Muscle layer of colon (tissue), 2 donors: ENCODE results near the gene DHPS.
A peak's percentile ranks its signal among the peaks of the same experiment; 100 is the strongest.
"Not testable (repeated sequence)": the region's sequence is repeated elsewhere in the genome, so short reads cannot be mapped to it uniquely, and the experiment has no call there.

Experiments
- H3K27ac ChIP-seq: one replicate; pipeline ENCODE4 v1.7.0; 2013; ENCODE audit warnings: low read depth, mild to moderate bottlenecking, low read length, moderate library complexity
- H3K27me3 ChIP-seq, 2 donors: one replicate each; pipeline ENCODE4 v1.7.0; 2013; ENCODE audit warnings: low read length in 2 of 2, mild to moderate bottlenecking in 2 of 2; ENCODE audit not compliant: insufficient read depth in 2 of 2, control insufficient read depth in 1 of 2
- H3K36me3 ChIP-seq: one replicate; pipeline ENCODE4 v1.7.0; 2013; ENCODE audit warnings: mild to moderate bottlenecking, low read length; ENCODE audit not compliant: insufficient read depth
- H3K4me1 ChIP-seq: one replicate; pipeline ENCODE4 v1.7.0; 2013; ENCODE audit warnings: mild to moderate bottlenecking, low read length; ENCODE audit not compliant: insufficient read depth
- H3K4me3 ChIP-seq, 2 donors: one replicate each; pipeline ENCODE4 v1.7.0; 2013; ENCODE audit warnings: low read length in 2 of 2, low read depth in 1 of 2, mild to moderate bottlenecking in 1 of 2, moderate library complexity in 1 of 2
- H3K9ac ChIP-seq: one replicate; pipeline ENCODE4 v1.7.0; 2013; ENCODE audit warnings: low read length
- H3K9me3 ChIP-seq: one replicate; pipeline ENCODE4 v1.7.0; 2013; ENCODE audit warnings: mild to moderate bottlenecking, low read length
- donor health status: abdominal sarcoma.
- donor health status: Adenocarcinoma of cecum.

DHPS gene

DNA sequence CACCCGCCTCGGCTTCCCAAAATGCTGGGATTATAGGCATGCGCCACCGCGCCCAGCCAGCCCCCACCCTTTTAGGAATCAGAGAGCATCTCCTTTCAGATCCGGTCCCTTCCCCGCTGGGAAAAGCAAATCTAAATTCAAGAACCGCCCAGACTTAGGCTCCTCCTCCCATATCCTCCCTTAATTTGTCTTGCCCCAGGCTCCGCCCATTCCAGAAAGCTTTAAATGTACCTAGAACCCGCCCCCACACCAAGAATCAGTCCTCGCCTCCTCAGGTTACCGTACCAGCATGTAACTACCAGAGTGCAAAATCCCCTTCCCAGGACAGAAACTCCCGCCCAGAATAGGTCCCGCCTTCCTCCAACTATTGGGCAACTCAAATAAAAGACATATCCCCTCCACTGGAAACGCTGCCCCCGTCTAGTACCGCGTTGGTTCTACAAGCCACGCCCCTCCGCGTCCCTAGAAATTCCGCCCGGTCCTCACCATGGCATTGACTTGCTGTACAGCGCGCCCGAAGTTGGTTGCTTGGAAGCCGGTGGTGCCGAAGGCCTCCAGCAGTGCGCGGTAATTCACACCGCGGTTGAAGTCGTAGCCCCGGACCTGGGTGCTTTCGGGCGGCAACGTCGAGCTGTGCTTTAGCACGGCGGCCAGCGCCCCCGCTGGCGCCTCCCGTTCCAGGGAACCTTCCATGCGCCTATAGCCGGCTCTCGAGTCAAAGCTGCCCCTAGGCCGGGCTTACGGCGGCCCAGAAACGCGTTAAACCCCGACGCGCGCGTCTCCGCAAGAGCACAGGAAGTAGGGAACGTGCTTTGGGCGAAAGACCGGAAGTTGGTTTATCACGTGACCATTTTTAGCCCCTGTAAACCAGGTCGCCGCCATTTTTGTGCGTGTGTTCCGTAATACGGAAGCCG, at the start of gene DHPS:
TSS of gene DHPS (minus strand) at position 807 of the 914 bp plus-strand sequence. CDS start at position 693, 114 bp downstream.
- no peaks in the 10 kb centered on the region for H3K9me3 ChIP-seq

GRCh38 chr19:12731337-12731736, 49.7 kb upstream of the DHPS start:
- no peak overlapping the region for H3K9ac ChIP-seq
- no peaks in the 10 kb centered on the region for H3K9me3 ChIP-seq
- no peak overlapping the region for H3K27ac ChIP-seq
- H3K4me1 ChIP-seq, result peaks cover 24% of the 10 kb centered on the region
- no peaks in the 10 kb centered on the region for H3K27me3 ChIP-seq
- H3K4me3 ChIP-seq, result no peak overlapping the region
- H3K36me3 ChIP-seq, result peaks cover 23% of the 10 kb centered on the region

More for the DNA sequence above, at the start of gene DHPS:
- Histone ChIP-seq H3K36me3 (peaks cover 38% of the 10 kb centered on the region), H3K4me1 (peaks cover 9% of the 10 kb centered on the region), H3K27me3 (no peaks in the 10 kb centered on the region), H3K9ac (peak within 1 kb of the TSS; percentile 69), H3K4me3 (peak within 1 kb of the TSS; percentile 78 to 94), H3K27ac (peak within 1 kb of the TSS; percentile 77)

- peaks cover 23% of the 10 kb centered on the region for H3K36me3 ChIP-seq
- H3K4me1 ChIP-seq, result peaks cover 24% of the 10 kb centered on the region
- H3K27ac ChIP-seq, result no peak overlapping the region
- no peaks in the 10 kb centered on the region for H3K9me3 ChIP-seq
- no peak overlapping the region for H3K9ac ChIP-seq
- no peaks in the 10 kb centered on the region for H3K27me3 ChIP-seq
- no peak overlapping the region for H3K4me3 ChIP-seq
These were observed 48.4 kb upstream of the DHPS start for GRCh38 chr19:12730064-12730463.

DNA sequence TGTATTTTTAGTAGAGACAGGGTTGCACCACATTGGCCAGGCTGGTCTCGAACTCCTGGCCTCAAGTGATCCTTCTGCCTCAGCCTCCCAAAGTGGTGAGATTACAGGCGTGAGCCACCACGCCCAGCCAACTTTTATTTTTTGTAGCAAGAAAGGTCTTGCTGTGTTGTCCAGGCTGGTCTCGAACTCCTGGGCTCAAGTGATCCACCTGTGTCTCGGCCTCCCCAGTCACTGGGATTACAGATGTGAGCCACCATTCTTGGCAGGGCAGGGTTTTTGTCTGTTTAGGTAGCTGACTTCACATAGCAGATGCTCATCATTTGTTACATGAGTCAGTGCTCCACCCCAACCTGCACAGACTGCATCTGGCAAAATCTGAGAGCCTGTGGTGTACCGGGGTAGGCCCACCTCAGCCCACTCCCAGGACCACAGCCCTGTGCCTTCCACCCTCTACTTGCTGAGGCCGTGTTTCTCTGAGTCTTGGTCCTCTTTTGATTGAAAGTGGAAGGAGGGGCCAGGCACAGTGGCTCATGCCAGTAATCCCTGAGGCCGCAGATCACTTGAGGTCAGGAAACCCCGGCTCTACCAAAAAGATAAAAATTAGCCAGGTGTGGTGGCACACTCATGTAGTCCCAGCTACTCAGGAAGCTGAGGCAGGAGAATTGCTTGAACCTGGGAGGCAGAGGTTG, 46.2 kb upstream of the DHPS start:
- H3K36me3 ChIP-seq, result peaks cover 23% of the 10 kb centered on the region
- H3K4me1 ChIP-seq, result peaks cover 29% of the 10 kb centered on the region

DNA sequence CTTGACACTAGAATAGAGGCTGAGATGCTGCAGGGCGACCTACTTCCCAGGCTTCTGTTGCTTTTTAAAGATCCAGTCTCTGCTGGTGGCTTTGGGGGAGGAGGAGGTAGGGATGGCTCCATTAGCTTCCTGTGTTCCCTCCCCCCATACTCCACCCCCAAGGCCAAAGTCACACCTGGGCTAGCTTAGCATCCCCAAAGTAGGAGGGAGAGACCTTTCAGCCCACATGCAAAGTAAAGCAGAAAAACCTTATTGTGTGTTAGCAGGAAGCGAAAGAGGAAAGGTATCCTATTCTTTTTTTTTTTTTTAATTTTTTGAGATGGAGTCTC, 45.3 kb upstream of the DHPS start:
- H3K27ac ChIP-seq, result no peak overlapping the region
- H3K4me3 ChIP-seq, result no peak overlapping the region
- no peaks in the 10 kb centered on the region for H3K27me3 ChIP-seq
- H3K4me1 ChIP-seq, result peaks cover 22% of the 10 kb centered on the region
- no peaks in the 10 kb centered on the region for H3K9me3 ChIP-seq
- no peak overlapping the region for H3K9ac ChIP-seq
- peaks cover 23% of the 10 kb centered on the region for H3K36me3 ChIP-seq

More for the DNA sequence above, 46.2 kb upstream of the DHPS start:
- Histone ChIP-seq H3K9me3 (no peaks in the 10 kb centered on the region), H3K4me3 (no peak overlapping the region), H3K27ac (no peak overlapping the region), H3K9ac (no peak overlapping the region), H3K27me3 (no peaks in the 10 kb centered on the region)

- peaks cover 18% of the 10 kb centered on the region for H3K4me1 ChIP-seq
- not testable (repeated sequence) for H3K9ac ChIP-seq, H3K27me3 ChIP-seq, H3K4me3 ChIP-seq, H3K9me3 ChIP-seq, H3K27ac ChIP-seq
- H3K36me3 ChIP-seq, result peaks cover 18% of the 10 kb centered on the region
These were observed 43.9 kb upstream of the DHPS start for GRCh38 chr19:12725612-12726011.

DNA sequence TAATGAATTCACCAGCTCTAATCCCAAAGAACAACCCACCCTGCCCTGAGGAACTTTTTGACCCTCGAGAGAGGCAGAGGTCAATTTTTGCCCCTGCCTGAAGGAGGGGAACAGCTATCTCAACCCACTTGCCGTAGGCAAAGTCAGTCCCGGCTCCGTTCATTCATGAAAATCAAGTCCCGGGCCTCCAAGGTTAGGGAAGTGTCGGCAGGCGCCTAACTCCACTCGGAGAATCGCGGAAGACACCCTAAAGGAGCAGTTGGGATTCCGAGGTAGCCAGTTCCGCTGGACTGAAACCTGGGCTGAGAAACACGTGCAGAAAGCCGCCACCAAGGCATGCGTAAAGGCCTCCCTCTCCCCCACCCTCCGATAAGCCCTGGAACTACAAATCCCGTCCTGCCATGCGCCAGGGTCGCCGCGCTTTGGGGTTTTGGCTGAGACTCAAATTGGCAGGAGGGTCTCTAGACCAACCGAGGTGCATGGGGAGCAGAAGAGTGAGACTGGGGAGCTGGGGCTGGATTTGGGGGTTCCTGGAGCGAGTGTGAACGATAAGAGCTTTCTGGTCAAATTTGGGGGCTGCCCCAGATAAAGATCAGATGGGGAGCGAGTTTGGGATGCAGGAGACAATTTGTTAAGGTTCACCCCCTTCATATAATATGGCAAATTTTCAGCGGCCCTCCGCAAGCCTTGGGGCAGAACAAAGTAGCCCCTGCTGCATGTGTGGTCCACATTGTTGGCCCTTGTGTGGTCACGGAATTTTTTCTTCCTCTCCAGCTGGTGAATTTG, 42.2 kb upstream of the DHPS start, which contains the start of gene TNPO2:
TSS of gene TNPO2 (minus strand) at position 292 of the 786 bp plus-strand sequence. CDS start 2,955 bp downstream, outside the sequence.
- Histone ChIP-seq H3K4me1 (peaks cover 30% of the 10 kb centered on the region), H3K9me3 (no peaks in the 10 kb centered on the region), H3K9ac (peak within 1 kb of the TSS; percentile 51), H3K27me3 (no peaks in the 10 kb centered on the region), H3K27ac (peak within 1 kb of the TSS; percentile 94), H3K4me3 (peak within 1 kb of the TSS; percentile 62 to 94), H3K36me3 (peaks cover 7% of the 10 kb centered on the region)

DNA sequence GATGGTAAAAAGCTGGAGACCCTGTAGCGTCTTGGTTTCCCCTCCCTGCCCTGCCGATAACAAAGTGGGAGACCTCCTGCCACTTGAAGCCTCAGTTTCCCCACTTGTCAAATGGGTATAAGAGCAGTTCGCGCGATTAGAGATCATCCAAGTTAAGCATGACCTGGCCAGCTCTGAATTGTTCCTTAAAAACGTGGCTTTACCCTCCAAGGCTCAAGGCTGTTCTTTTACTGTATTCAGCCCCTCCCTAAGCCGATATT, 41.6 kb upstream of the DHPS start:
- peak overlapping the region; percentile 62 to 94 for H3K4me3 ChIP-seq
- peak overlapping the region; percentile 51 for H3K9ac ChIP-seq
- H3K27me3 ChIP-seq, result no peaks in the 10 kb centered on the region
- no peaks in the 10 kb centered on the region for H3K9me3 ChIP-seq
- H3K36me3 ChIP-seq, result peaks cover 8% of the 10 kb centered on the region
- peak overlapping the region; percentile 94 for H3K27ac ChIP-seq
- peaks cover 30% of the 10 kb centered on the region for H3K4me1 ChIP-seq

DNA sequence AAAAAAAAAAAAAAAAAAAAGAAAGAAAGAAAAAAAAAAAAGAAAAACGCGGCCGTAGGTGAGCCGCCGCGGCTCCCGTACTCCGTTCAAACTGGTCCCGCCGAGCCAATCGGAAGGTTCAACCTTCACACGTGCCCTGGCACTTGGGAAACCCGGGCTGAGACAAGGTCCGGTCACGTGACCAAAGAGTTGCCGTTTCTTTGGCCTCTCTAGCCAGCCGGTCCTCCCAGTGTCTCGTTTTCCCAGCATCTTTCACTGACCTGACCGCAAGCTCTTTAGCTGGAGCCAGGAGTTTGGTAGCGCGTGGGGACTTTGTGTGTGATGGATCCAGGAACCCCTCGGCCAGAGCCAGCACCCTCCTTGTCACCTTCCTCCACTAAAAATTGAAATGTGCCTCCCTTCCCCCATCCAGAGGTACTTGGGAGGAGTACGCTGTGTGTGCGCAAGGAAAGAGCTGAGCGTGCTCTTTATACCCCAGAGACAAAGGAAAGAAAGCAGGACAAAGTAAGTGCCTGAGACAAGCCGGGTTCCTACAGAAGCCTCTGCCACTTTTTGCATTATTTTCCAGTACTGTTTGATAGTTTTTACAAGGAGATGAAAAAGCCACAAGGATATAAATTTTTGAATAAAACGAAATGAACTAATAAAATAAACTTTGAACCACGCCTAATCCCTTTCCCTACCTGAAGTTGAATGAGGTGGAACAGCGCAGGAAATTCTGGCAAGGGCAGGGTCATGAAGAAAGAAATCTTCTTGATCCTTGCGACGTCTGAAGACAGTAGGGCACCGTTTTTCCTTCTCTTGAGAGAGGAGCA, 41.1 kb upstream of the DHPS start:
- H3K4me1 ChIP-seq, result peaks cover 30% of the 10 kb centered on the region
- peak overlapping the region; percentile 94 for H3K27ac ChIP-seq

DNA sequence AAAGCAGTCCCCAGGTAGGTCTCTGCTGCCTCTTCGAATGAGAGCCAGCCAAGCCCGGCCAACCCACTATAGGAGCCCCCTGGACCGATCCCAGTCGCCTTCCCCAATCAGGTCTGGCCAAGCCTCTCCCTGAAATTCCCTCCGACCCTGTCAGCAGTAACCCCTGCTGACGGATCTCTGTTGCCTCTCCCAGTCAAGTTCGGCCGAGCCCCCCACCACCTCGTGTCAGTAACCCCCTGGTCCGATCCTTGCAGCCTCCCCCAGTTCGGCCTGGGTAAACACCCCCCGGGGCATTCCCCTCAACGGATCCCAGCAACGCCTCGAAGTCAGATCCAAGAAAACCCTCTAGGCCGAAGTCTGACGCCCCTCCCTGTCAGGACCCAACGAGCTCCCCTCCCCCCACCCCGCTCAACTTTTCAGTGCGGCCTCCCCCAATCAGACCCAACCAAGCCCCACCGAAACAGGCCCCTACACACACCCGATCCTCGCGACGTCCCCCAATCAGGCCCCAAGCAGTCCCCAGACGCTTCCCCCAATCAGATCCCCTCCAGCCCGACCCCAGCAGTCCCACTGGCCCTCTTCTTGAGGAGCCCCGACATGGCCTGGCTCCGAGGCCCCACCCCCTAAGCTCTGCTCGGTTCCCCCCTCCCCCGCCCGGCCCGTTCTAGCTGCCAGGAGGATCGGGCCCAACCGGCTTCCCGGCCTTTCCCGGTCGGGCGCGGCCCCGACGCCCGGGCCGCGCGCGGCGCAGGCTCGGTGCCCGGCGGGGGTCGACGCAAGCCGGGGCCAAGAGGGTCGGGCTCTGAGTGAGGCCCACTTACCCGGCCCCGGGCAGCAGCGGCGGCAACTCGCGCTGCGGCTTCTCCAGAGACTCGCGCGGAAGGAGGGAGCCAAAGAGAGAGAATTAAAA, 40.2 kb upstream of the DHPS start:
- Histone ChIP-seq H3K4me1 (peaks cover 30% of the 10 kb centered on the region), H3K9me3 (no peaks in the 10 kb centered on the region), H3K36me3 (peaks cover 9% of the 10 kb centered on the region), H3K4me3 (peak overlapping the region; percentile 89 to 91), H3K27ac (peak overlapping the region; percentile 94), H3K9ac (peak overlapping the region; percentile 99), H3K27me3 (no peaks in the 10 kb centered on the region)

More for the DNA sequence above, 41.1 kb upstream of the DHPS start:
- peaks cover 9% of the 10 kb centered on the region for H3K36me3 ChIP-seq
- H3K9ac ChIP-seq, result peak overlapping the region; percentile 51
- no peaks in the 10 kb centered on the region for H3K27me3 ChIP-seq
- H3K9me3 ChIP-seq, result no peaks in the 10 kb centered on the region
- peak overlapping the region; percentile 89 to 94 for H3K4me3 ChIP-seq
